ENCODE data around the gene NOTO.
A peak's percentile ranks its signal among the peaks of the same experiment; 100 is the strongest.

NOTO gene

GRCh38 chr2:73208258-73208657, 5.9 kb downstream of the NOTO start:
- no peaks in the 10 kb centered on the region for H3K9me3 ChIP-seq (ENCODE audit: control insufficient read depth, low read length)
- no peak overlapping the region for H3K4me3 ChIP-seq (ENCODE audit: insufficient read depth in 1 of 2, low read depth in 1 of 2, low read length in 2 of 2)
- H4K8ac ChIP-seq (ENCODE audit: low read length): no peak overlapping the region
- 71% methylated on average over 3 of the region's 3 CpGs for WGBS
- H3K4ac ChIP-seq (ENCODE audit: low read depth in 1 of 2, low read length in 2 of 2): no peak overlapping the region
- no peak overlapping the region for H2AK5ac ChIP-seq (ENCODE audit: low read length, severe bottlenecking)
- no peaks in the 10 kb centered on the region for H3K79me1 ChIP-seq (replicated peaks; ENCODE audit: low read length, poor library complexity, severe bottlenecking)
- H3K4me2 ChIP-seq (ENCODE audit: low read length, poor library complexity, severe bottlenecking): no peak overlapping the region
- no peak overlapping the region for H3K23ac ChIP-seq (ENCODE audit: low read length in 2 of 2)
- H2AFZ ChIP-seq (ENCODE audit: low read depth, low read length): no peak overlapping the region
- no peak overlapping the region for H3K18ac ChIP-seq (ENCODE audit: low read depth in 1 of 2, low read length in 2 of 2)
- H2BK15ac ChIP-seq (ENCODE audit: low read depth, poor library complexity, severe bottlenecking): no peak overlapping the region
- no peak overlapping the region for H2BK120ac ChIP-seq (ENCODE audit: low read depth, low read length)
- H3K36me3 ChIP-seq (ENCODE audit: control insufficient read depth in 1 of 2, insufficient read depth in 2 of 2, low read depth in 1 of 2, low read length in 2 of 2): no peaks in the 10 kb centered on the region
- no peak overlapping the region for H2BK5ac ChIP-seq (ENCODE audit: low read depth, low read length, poor library complexity, severe bottlenecking)
- DNase-seq: no peak
- no peak overlapping the region for H2BK12ac ChIP-seq (ENCODE audit: low read length in 2 of 2)
- no peak overlapping the region for H3K14ac ChIP-seq (ENCODE audit: low read length in 2 of 2)
- no peak overlapping the region for H4K91ac ChIP-seq (ENCODE audit: low read length)
- H3K27me3 ChIP-seq (ENCODE audit: control insufficient read depth in 1 of 2, insufficient read depth in 1 of 2, low read length in 2 of 2): peaks cover 42 to 48% of the 10 kb centered on the region in 2 experiments
- no peak overlapping the region for H3K27ac ChIP-seq (ENCODE audit: low read length, poor library complexity, severe bottlenecking)
- H3K4me1 ChIP-seq (ENCODE audit: control insufficient read depth, insufficient read depth, low read depth, low read length): peaks cover 5% of the 10 kb centered on the region
- no peak overlapping the region for H3K9ac ChIP-seq (ENCODE audit: low read length)

- Histone ChIP-seq H3K4ac (ENCODE audit: low read depth in 1 of 2, low read length in 2 of 2) (no peak overlapping the region), H4K91ac (ENCODE audit: low read length) (no peak overlapping the region), H3K18ac (ENCODE audit: low read depth in 1 of 2, low read length in 2 of 2) (no peak overlapping the region), H3K79me1 (replicated peaks; ENCODE audit: low read length, poor library complexity, severe bottlenecking) (no peaks in the 10 kb centered on the region), H3K9me3 (ENCODE audit: control insufficient read depth, low read length) (no peaks in the 10 kb centered on the region), H2AFZ (ENCODE audit: low read depth, low read length) (no peak overlapping the region), H3K9ac (ENCODE audit: low read length) (no peak overlapping the region), H3K27me3 (ENCODE audit: control insufficient read depth in 1 of 2, insufficient read depth in 1 of 2, low read length in 2 of 2) (peaks cover 29 to 33% of the 10 kb centered on the region in 2 experiments), H2BK12ac (ENCODE audit: low read length in 2 of 2) (no peak overlapping the region), H3K14ac (ENCODE audit: low read length in 2 of 2) (no peak overlapping the region), H3K4me1 (ENCODE audit: control insufficient read depth, insufficient read depth, low read depth, low read length) (peaks cover 9% of the 10 kb centered on the region), H3K36me3 (ENCODE audit: control insufficient read depth in 1 of 2, insufficient read depth in 2 of 2, low read depth in 1 of 2, low read length in 2 of 2) (no peaks in the 10 kb centered on the region), H2AK5ac (ENCODE audit: low read length, severe bottlenecking) (no peak overlapping the region), H2BK5ac (ENCODE audit: low read depth, low read length, poor library complexity, severe bottlenecking) (no peak overlapping the region), H3K27ac (ENCODE audit: low read length, poor library complexity, severe bottlenecking) (no peak overlapping the region), H3K4me3 (ENCODE audit: insufficient read depth in 1 of 2, low read depth in 1 of 2, low read length in 2 of 2) (no peak overlapping the region), H2BK15ac (ENCODE audit: low read depth, poor library complexity, severe bottlenecking) (no peak overlapping the region), H3K23ac (ENCODE audit: low read length in 2 of 2) (no peak overlapping the region), H4K8ac (ENCODE audit: low read length) (no peak overlapping the region), H3K4me2 (ENCODE audit: low read length, poor library complexity, severe bottlenecking) (no peak overlapping the region), H2BK120ac (ENCODE audit: low read depth, low read length) (no peak overlapping the region)
- 80% methylated on average over 4 of the region's 4 CpGs for WGBS
- no peak for DNase-seq
These were observed 7.6 kb downstream of the NOTO start for GRCh38 chr2:73210019-73210418.

- H3K18ac ChIP-seq (ENCODE audit: low read depth in 1 of 2, low read length in 2 of 2): no peak overlapping the region
- 90% methylated on average over 5 of the region's 6 CpGs for WGBS
- H2BK15ac ChIP-seq (ENCODE audit: low read depth, poor library complexity, severe bottlenecking): no peak overlapping the region
- no peak overlapping the region for H3K4ac ChIP-seq (ENCODE audit: low read depth in 1 of 2, low read length in 2 of 2)
- H3K9ac ChIP-seq (ENCODE audit: low read length): no peak overlapping the region
- H2BK12ac ChIP-seq (ENCODE audit: low read length in 2 of 2): no peak overlapping the region
- H3K4me2 ChIP-seq (ENCODE audit: low read length, poor library complexity, severe bottlenecking): no peak overlapping the region
- no peak overlapping the region for H4K8ac ChIP-seq (ENCODE audit: low read length)
- no peak overlapping the region for H4K91ac ChIP-seq (ENCODE audit: low read length)
- H2BK120ac ChIP-seq (ENCODE audit: low read depth, low read length): no peak overlapping the region
- no peaks in the 10 kb centered on the region for H3K36me3 ChIP-seq (ENCODE audit: control insufficient read depth in 1 of 2, insufficient read depth in 2 of 2, low read depth in 1 of 2, low read length in 2 of 2)
- no peak overlapping the region for H3K23ac ChIP-seq (ENCODE audit: low read length in 2 of 2)
- H3K4me3 ChIP-seq (ENCODE audit: insufficient read depth in 1 of 2, low read depth in 1 of 2, low read length in 2 of 2): no peak overlapping the region
- no peak for DNase-seq
- H2AFZ ChIP-seq (ENCODE audit: low read depth, low read length): no peak overlapping the region
- peaks cover 3% of the 10 kb centered on the region for H3K79me1 ChIP-seq (replicated peaks; ENCODE audit: low read length, poor library complexity, severe bottlenecking)
- peaks cover 22 to 27% of the 10 kb centered on the region in 2 experiments for H3K27me3 ChIP-seq (ENCODE audit: control insufficient read depth in 1 of 2, insufficient read depth in 1 of 2, low read length in 2 of 2)
- no peak overlapping the region for H2AK5ac ChIP-seq (ENCODE audit: low read length, severe bottlenecking)
- peaks cover 10% of the 10 kb centered on the region for H3K4me1 ChIP-seq (ENCODE audit: control insufficient read depth, insufficient read depth, low read depth, low read length)
- no peak overlapping the region for H3K27ac ChIP-seq (ENCODE audit: low read length, poor library complexity, severe bottlenecking)
- no peak overlapping the region for H2BK5ac ChIP-seq (ENCODE audit: low read depth, low read length, poor library complexity, severe bottlenecking)
- H3K9me3 ChIP-seq (ENCODE audit: control insufficient read depth, low read length): no peaks in the 10 kb centered on the region
- H3K14ac ChIP-seq (ENCODE audit: low read length in 2 of 2): no peak overlapping the region
These were observed 8.3 kb downstream of the NOTO start for GRCh38 chr2:73210696-73211095.

- no peaks in the 10 kb centered on the region for H3K36me3 ChIP-seq (ENCODE audit: control insufficient read depth in 1 of 2, insufficient read depth in 2 of 2, low read depth in 1 of 2, low read length in 2 of 2)
- DNase-seq: no peak
- peaks cover 11 to 19% of the 10 kb centered on the region in 2 experiments for H3K27me3 ChIP-seq (ENCODE audit: control insufficient read depth in 1 of 2, insufficient read depth in 1 of 2, low read length in 2 of 2)
- no peak overlapping the region for H3K18ac ChIP-seq (ENCODE audit: low read depth in 1 of 2, low read length in 2 of 2)
- no peaks in the 10 kb centered on the region for H3K9me3 ChIP-seq (ENCODE audit: control insufficient read depth, low read length)
- H3K4me1 ChIP-seq (ENCODE audit: control insufficient read depth, insufficient read depth, low read depth, low read length): peaks cover 10% of the 10 kb centered on the region
- no peak overlapping the region for H4K91ac ChIP-seq (ENCODE audit: low read length)
- H2BK15ac ChIP-seq (ENCODE audit: low read depth, poor library complexity, severe bottlenecking): no peak overlapping the region
- H4K8ac ChIP-seq (ENCODE audit: low read length): no peak overlapping the region
- H2AK5ac ChIP-seq (ENCODE audit: low read length, severe bottlenecking): no peak overlapping the region
- no peak overlapping the region for H3K27ac ChIP-seq (ENCODE audit: low read length, poor library complexity, severe bottlenecking)
- H3K14ac ChIP-seq (ENCODE audit: low read length in 2 of 2): no peak overlapping the region
- peak overlapping the region; percentile 45 for H3K9ac ChIP-seq (ENCODE audit: low read length)
- H3K4ac ChIP-seq (ENCODE audit: low read depth in 1 of 2, low read length in 2 of 2): no peak overlapping the region
- H2BK5ac ChIP-seq (ENCODE audit: low read depth, low read length, poor library complexity, severe bottlenecking): no peak overlapping the region
- no peak overlapping the region for H2BK12ac ChIP-seq (ENCODE audit: low read length in 2 of 2)
- no peak overlapping the region for H3K4me3 ChIP-seq (ENCODE audit: insufficient read depth in 1 of 2, low read depth in 1 of 2, low read length in 2 of 2)
- WGBS: 88% methylated on average over 4 of the region's 7 CpGs
- H3K23ac ChIP-seq (ENCODE audit: low read length in 2 of 2): no peak overlapping the region
- H2BK120ac ChIP-seq (ENCODE audit: low read depth, low read length): no peak overlapping the region
- peaks cover 7% of the 10 kb centered on the region for H3K79me1 ChIP-seq (replicated peaks; ENCODE audit: low read length, poor library complexity, severe bottlenecking)
- no peak overlapping the region for H3K4me2 ChIP-seq (ENCODE audit: low read length, poor library complexity, severe bottlenecking)
- H2AFZ ChIP-seq (ENCODE audit: low read depth, low read length): no peak overlapping the region
These were observed 9.7 kb downstream of the NOTO start for GRCh38 chr2:73212098-73212447.
